ENCODE data around the gene WDR33.
A peak's percentile ranks its signal among the peaks of the same experiment; 100 is the strongest.

DNA sequence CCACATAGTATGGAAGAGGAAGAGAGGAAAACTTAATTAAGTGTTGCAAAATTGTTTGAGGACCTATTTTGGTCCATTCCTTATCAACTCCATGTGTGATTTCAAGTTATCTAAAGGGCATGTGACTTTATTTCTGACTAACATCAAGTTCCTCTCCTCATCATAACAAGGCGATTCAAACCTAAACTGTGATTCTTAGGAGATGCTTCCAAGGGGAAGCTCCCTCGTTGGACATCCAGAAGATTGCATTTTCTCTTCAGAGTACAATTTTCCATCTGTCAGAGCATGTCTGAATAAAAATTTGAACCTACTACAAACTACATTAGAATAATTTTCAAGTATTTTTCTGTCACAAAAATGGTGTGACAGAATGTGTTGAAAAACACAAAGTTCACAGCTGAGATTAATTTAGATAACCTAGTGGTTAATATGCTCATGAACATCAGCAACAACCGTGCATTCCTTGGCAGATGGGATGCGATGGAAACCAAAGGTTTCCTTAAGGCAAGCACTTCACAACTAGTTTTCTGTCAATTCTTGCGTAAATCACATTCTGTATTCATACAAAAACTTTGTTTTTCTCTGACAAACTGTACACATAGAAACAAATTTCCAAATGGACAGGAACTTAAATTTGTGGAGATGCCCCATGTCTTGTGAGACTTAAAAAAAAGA, 105.4 kb downstream of the WDR33 start:
- TF ChIP-seq CTCF (IDR thresholded peaks at IDR 0.05) (no peak), POLR2AphosphoS5 (IDR thresholded peaks at IDR 0.05; ENCODE audit: insufficient read depth in 1 of 2, low read depth in 1 of 2) (peak in 1 of 2 donors; percentile 19), POLR2A (IDR thresholded peaks at IDR 0.05) (no peak)
